ENCODE measurements around the gene AGBL1. TPM values are rescaled to one million over a fixed set of nuclear protein-coding genes. Genes with fewer than 3 reads are reported as not detected.

The AGBL1 gene
- total RNA-seq, 1 experiment from 2014 or later, result not detected

- BruUV-seq (replicated peaks), result no TSS peak
- Histone ChIP-seq H3K4me3 (no peak overlapping the region), H3K9me2 (ENCODE audit: insufficient read depth) (no peaks in the 10 kb centered on the region; the same call in 1 of the 2 replicates), H2AFZ (no peak overlapping the region), H3K79me2 (ENCODE audit: low read depth) (no peaks in the 10 kb centered on the region), H3F3A (ENCODE audit: insufficient read depth, low read depth) (no peaks in the 10 kb centered on the region), H4K20me1 (ENCODE audit: insufficient read depth) (no peaks in the 10 kb centered on the region), H3K36me3 (ENCODE audit: low read depth) (no peaks in the 10 kb centered on the region), H3K27ac (no peak overlapping the region), H3K9me3 (ENCODE audit: insufficient read depth, low read depth) (no peaks in the 10 kb centered on the region), H3K27me3 (ENCODE audit: insufficient read depth, low read depth) (no peaks in the 10 kb centered on the region), H3K4me2 (no peak overlapping the region), H3K4me1 (replicated peaks; ENCODE audit: insufficient read depth) (no peaks in the 10 kb centered on the region)
- intact Hi-C loops (cut with micrococcal nuclease; ENCODE audit: unreplicated experiment), result no loop called here
- TF ChIP-seq CTCF (conservative IDR thresholded peaks at IDR 0.05), result no peak
- TF ChIP-seq EZH2 (IDR thresholded peaks at IDR 0.05; ENCODE audit: low read depth), result no peak
- ChIA-PET CTCF (no interaction called here), POLR2A (ENCODE audit: unreplicated experiment) (no interaction called here)
- DNase-seq, result no peak
These were observed 908.4 kb downstream of the AGBL1 start for GRCh38 chr15:86988033-86988432.

- Histone ChIP-seq H3K27ac (no peak overlapping the region), H3K79me2 (ENCODE audit: low read depth) (no peaks in the 10 kb centered on the region), H3K4me2 (no peak overlapping the region), H3K9me3 (ENCODE audit: insufficient read depth, low read depth) (no peaks in the 10 kb centered on the region), H4K20me1 (ENCODE audit: insufficient read depth) (no peaks in the 10 kb centered on the region), H2AFZ (no peak overlapping the region), H3K4me3 (no peak overlapping the region), H3K4me1 (replicated peaks; ENCODE audit: insufficient read depth) (no peaks in the 10 kb centered on the region), H3K36me3 (ENCODE audit: low read depth) (no peaks in the 10 kb centered on the region), H3K9me2 (ENCODE audit: insufficient read depth) (no peaks in the 10 kb centered on the region), H3F3A (ENCODE audit: insufficient read depth, low read depth) (no peaks in the 10 kb centered on the region), H3K27me3 (ENCODE audit: insufficient read depth, low read depth) (no peaks in the 10 kb centered on the region)
- intact Hi-C loops (cut with micrococcal nuclease; ENCODE audit: unreplicated experiment), result no loop called here
- no TSS peak for BruUV-seq (replicated peaks)
- TF ChIP-seq EZH2 (IDR thresholded peaks at IDR 0.05; ENCODE audit: low read depth) (no peak), CTCF (conservative IDR thresholded peaks at IDR 0.05) (no peak)
- no peak for DNase-seq
- ChIA-PET POLR2A (ENCODE audit: unreplicated experiment) (no interaction called here), CTCF (interaction anchor here (0.6 kb wide), 1 partner anchor 1167 kb away, joined by 9 read pairs; no protein-coding TSS in a partner anchor)
These were observed 942.1 kb downstream of the AGBL1 start for GRCh38 chr15:87021751-87022150.

GRCh38 chr15:87031540-87032230 lies 952.0 kb downstream of the AGBL1 start:
- BruUV-seq (replicated peaks), result no TSS peak
- H2AFZ ChIP-seq, result no peak overlapping the region
- ChIA-PET CTCF (no interaction called here), POLR2A (ENCODE audit: unreplicated experiment) (no interaction called here)
- H3K4me2 ChIP-seq, result no peak overlapping the region
- TF ChIP-seq CTCF (conservative IDR thresholded peaks at IDR 0.05) (no peak), EZH2 (IDR thresholded peaks at IDR 0.05; ENCODE audit: low read depth) (no peak)
- intact Hi-C loops (cut with micrococcal nuclease; ENCODE audit: unreplicated experiment), result loop anchor here (5.0 kb wide), 1 partner anchor 1211 kb away; no protein-coding TSS in a partner anchor
- no peak overlapping the region for H3K4me3 ChIP-seq
- DNase-seq, result no peak
- H3K27me3 ChIP-seq (ENCODE audit: insufficient read depth, low read depth), result no peaks in the 10 kb centered on the region
- H4K20me1 ChIP-seq (ENCODE audit: insufficient read depth), result no peaks in the 10 kb centered on the region
- H3K36me3 ChIP-seq (ENCODE audit: low read depth), result no peaks in the 10 kb centered on the region
- no peaks in the 10 kb centered on the region for H3K79me2 ChIP-seq (ENCODE audit: low read depth)
- no peaks in the 10 kb centered on the region for H3K9me2 ChIP-seq (ENCODE audit: insufficient read depth)
- H3F3A ChIP-seq (ENCODE audit: insufficient read depth, low read depth), result no peaks in the 10 kb centered on the region
- H3K9me3 ChIP-seq (ENCODE audit: insufficient read depth, low read depth), result no peaks in the 10 kb centered on the region
- no peaks in the 10 kb centered on the region for H3K4me1 ChIP-seq (replicated peaks; ENCODE audit: insufficient read depth)
- H3K27ac ChIP-seq, result no peak overlapping the region

All from PC-9 (cell line).